Heart left ventricle (tissue), 16 donors: ENCODE measurements around the gene GOLGA6A. TPM values are rescaled to one million over a fixed set of nuclear protein-coding genes. Genes with fewer than 3 reads are reported as not detected.

Experiments
- ATAC-seq, 4 donors: fragments of 200-7000 bp; cut with Tn5 transposase; one replicate each; pipeline ENCODE4 v1.9.1; 2020 to 2022; ENCODE audit warnings: moderate library complexity in 4 of 4, mild to moderate bottlenecking in 3 of 4, moderate number of reproducible peaks in 1 of 4
- DNase-seq, 5 donors: peaks; one replicate each; pipeline ENCODE4 v3.0.0-alpha.2; 2020
- H3K27ac ChIP-seq, 12 donors: fragments of 200-600 bp; sonication (generic) in 4 of 12; one replicate each; pipeline versions ENCODE4 v1.5.0 to v1.8.0; 2016 to 2022; ENCODE audit warnings: mild to moderate bottlenecking in 2 of 12
- H3K27me3 ChIP-seq, 9 donors: fragments of 200-600 bp; sonication (generic) in 2 of 9; one replicate each; pipeline versions ENCODE4 v1.5.1 to v1.8.0; 2016 to 2022; ENCODE audit warnings: mild to moderate bottlenecking in 3 of 9
- H3K36me3 ChIP-seq, 9 donors: fragments of 200-600 bp; sonication (generic) in 2 of 9; one replicate each; pipeline versions ENCODE4 v1.5.0 to v1.8.0; 2018 to 2022; ENCODE audit warnings: mild to moderate bottlenecking in 2 of 9
- H3K4me1 ChIP-seq, 12 donors: fragments of 200-600 bp; sonication (generic) in 4 of 12; one replicate each; pipeline versions ENCODE4 v1.5.0 to v1.8.0; 2016 to 2022; ENCODE audit warnings: mild to moderate bottlenecking in 3 of 12
- H3K4me3 ChIP-seq, 12 donors: fragments of 200-600 bp; sonication (generic) in 4 of 12; one replicate each; pipeline versions ENCODE4 v1.5.0 to v1.8.0; 2017 to 2022; ENCODE audit warnings: mild to moderate bottlenecking in 9 of 12, moderate library complexity in 4 of 12
- H3K9me3 ChIP-seq, 12 donors: fragments of 200-600 bp; sonication (generic) in 4 of 12; one replicate each; pipeline versions ENCODE4 v1.5.0 to v1.8.0; 2016 to 2022; ENCODE audit warnings: mild to moderate bottlenecking in 1 of 12
- POLR2A ChIP-seq, 2 donors: fragments of 450-650 bp; IDR thresholded peaks; one replicate each; pipeline ENCODE4 v1.6.1; 2017; ENCODE audit warnings: antibody characterized with exemption in 2 of 2, mild to moderate bottlenecking in 2 of 2, moderate library complexity in 2 of 2
- WGBS, 4 donors: extraction: QIAGEN DNeasy Blood & Tissue Kit in 2 of 4; methylation state at CpG; one replicate each; pipeline versions ENCODE4 v1.1.5 to v1.1.7; 2013 to 2018; 5-methylcytosine and 5-hydroxymethylcytosine counted together
- intact Hi-C, 10 donors: fragments of 100-400 bp; cut with DNase I; formaldehyde crosslinking; loops; one replicate each; pipeline versions ENCODE4 v1.11.1 to v1.14.2; 2022
- polyA plus RNA-seq, 2 donors: library from polyadenylated mRNA; stranded (reverse); fragments of 200-250 nt; gene quantifications; one replicate each; pipeline ENCODE4 v1.2.3, GENCODE V29; 2013
- total RNA-seq, 9 donors: library from RNA; depleted of rRNA in 2 of 9; stranded (reverse); fragments of >200 nt in 2 of 9; fragmentation: NEBNext Ultra II Directional in 3 of 9; extraction: Animal tissue kit (Norgen Biotek cat#: 25700) in 3 of 9; gene quantifications; one replicate each; pipeline versions ENCODE4 v1.1.0 to v1.2.4, GENCODE V29; 2016 to 2023
- TF ChIP-seq, protein P1 (sequence below), 12 donors: fragments of 200-600 bp; sonication (generic) in 4 of 12; IDR thresholded peaks; one replicate each; pipeline versions ENCODE4 v1.5.0 to v1.8.0; 2018 to 2022; ENCODE audit warnings: antibody characterized with exemption in 12 of 12, mild to moderate bottlenecking in 5 of 12
- donor health status: ischemic (EF 13 %, LVEDD 7.1; RV severe dilation, severe dysfunction).
- donor health status: healthy with polysubstance abuse.
- donor health status: DM: no; HTN: yes; CAD: no.
- donor health status: DM: no; HTN: no; CAD: no.
- donor health status: ischemic (EF 25% LVEDD 6.9; RV normal size, moderate dysfunction).
- donor health status: ischemic (EF 25% LVEDD 5.7; RV mildly dilated, moderate dysfunction).
- donor health status: healthy.
- donor health status: DM: yes; HTN: yes; CAD: no.
- donor health status: ischemic (EF 35%, LVEDD 5.7; RV mildly dilated, moderate dysfunction).
- donor health status: nonischemic (EF 11% LVEDD 7.7; RV severe dilation, severe dysfunction).
- donor health status: DM: yes; HTN: yes; CAD: no.
- donor health status: PGD.
- donor health status: ischemic (EF 29% LVEDD 5.4; RV normal size, mild dysfunction).
- donor health status: nonischemic (EF 23%, LVEDD 6.1; RV moderate dilation, normal function).

The GOLGA6A gene
- total and polyA plus RNA-seq, 11 donors, result not detected

- ATAC-seq, result no peak
- intact Hi-C loops, result loop anchor here in 1 of 10 donors (10.0 kb wide), 1 partner anchor 57 kb away; no protein-coding TSS in a partner anchor
- Histone ChIP-seq H3K9me3 (no peaks in the 10 kb centered on the region), H3K36me3 (peaks cover 0 to 99% (median 75%) of the 10 kb centered on the region in 9 donors), H3K4me3 (no peak overlapping the region), H3K4me1 (peaks cover 0 to 34% (median 8%) of the 10 kb centered on the region in 12 donors), H3K27ac (no peak overlapping the region), H3K27me3 (no peaks in the 10 kb centered on the region)
- TF ChIP-seq POLR2A (IDR thresholded peaks at IDR 0.05), result no peak
- TF ChIP-seq, protein P1, sequence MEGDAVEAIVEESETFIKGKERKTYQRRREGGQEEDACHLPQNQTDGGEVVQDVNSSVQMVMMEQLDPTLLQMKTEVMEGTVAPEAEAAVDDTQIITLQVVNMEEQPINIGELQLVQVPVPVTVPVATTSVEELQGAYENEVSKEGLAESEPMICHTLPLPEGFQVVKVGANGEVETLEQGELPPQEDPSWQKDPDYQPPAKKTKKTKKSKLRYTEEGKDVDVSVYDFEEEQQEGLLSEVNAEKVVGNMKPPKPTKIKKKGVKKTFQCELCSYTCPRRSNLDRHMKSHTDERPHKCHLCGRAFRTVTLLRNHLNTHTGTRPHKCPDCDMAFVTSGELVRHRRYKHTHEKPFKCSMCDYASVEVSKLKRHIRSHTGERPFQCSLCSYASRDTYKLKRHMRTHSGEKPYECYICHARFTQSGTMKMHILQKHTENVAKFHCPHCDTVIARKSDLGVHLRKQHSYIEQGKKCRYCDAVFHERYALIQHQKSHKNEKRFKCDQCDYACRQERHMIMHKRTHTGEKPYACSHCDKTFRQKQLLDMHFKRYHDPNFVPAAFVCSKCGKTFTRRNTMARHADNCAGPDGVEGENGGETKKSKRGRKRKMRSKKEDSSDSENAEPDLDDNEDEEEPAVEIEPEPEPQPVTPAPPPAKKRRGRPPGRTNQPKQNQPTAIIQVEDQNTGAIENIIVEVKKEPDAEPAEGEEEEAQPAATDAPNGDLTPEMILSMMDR (IDR thresholded peaks at IDR 0.05), result no peak
- no peak for DNase-seq
- WGBS, 4 donors, result 96 to 98% (median 97%) methylated on average over 6 of the region's 6 CpGs
These were observed 50.3 kb downstream of the GOLGA6A start for GRCh38 chr15:74032046-74032445.

DNA sequence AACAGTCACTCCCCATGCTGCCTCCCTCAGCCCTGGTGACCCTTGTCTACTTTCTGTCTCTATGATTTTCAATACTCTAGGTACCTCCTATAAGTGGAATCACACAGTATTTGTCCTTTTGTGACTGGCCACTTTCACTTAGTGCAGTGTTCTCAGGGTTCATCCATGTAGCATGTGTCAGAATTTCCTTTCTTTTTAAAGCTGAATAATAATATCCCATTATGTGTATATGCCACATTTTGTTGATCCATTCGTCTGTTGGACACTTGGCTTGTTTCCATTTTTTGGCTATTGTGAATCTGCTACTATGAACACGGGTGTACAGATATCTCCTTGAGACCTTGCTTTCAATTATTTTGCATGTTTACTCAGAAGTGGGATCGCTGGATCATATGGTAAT is 53.7 kb downstream of the GOLGA6A start:
- Histone ChIP-seq H3K4me3 (no peak overlapping the region), H3K27ac (peak overlapping the region in 1 of 12 donors; percentile 61), H3K9me3 (no peaks in the 10 kb centered on the region), H3K4me1 (peaks cover 0 to 44% (median 17%) of the 10 kb centered on the region in 12 donors), H3K36me3 (peaks cover 0 to 99% (median 80%) of the 10 kb centered on the region in 9 donors), H3K27me3 (no peaks in the 10 kb centered on the region)
- ATAC-seq (no peak), DNase-seq (no peak)
- 50 to 70% (median 54%) methylated on average over 3 of the region's 3 CpGs for WGBS, 4 donors
- TF ChIP-seq POLR2A (IDR thresholded peaks at IDR 0.05), result no peak
- TF ChIP-seq, protein P1 (IDR thresholded peaks at IDR 0.05), result no peak
- intact Hi-C loops, result no loop called here

DNA sequence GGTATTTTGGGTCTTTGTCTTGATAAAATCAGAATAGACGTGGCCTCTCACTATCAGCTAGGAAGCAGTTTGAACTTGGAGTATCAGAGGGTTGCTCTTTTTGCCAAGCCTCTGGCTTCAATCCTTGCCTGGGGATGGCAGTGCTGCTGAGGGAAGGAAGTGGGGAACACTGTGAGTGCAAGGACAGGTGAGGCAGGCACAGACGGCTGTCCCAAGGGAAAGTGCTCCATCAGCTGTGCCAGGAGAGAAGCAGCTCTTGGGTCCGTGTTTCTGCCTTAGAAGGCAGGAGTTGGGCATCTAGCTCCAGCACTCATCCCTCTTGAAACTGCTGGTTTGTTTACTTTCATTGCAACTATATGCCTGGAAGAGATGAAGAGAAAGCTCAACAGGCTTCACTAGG is 54.7 kb downstream of the GOLGA6A start:
- 49 to 59% (median 58%) methylated on average over 3 of the region's 3 CpGs for WGBS, 4 donors
- peak overlapping the region in 2 of 12 donors; percentile 2 to 61 for H3K27ac ChIP-seq
- ATAC-seq (no peak), DNase-seq (no peak)
- no peak overlapping the region for H3K4me3 ChIP-seq
- peaks cover 0 to 46% (median 17%) of the 10 kb centered on the region in 12 donors for H3K4me1 ChIP-seq
- peaks cover 0 to 99% (median 80%) of the 10 kb centered on the region in 9 donors for H3K36me3 ChIP-seq
- intact Hi-C loops, result no loop called here
- no peaks in the 10 kb centered on the region for H3K27me3 ChIP-seq
- no peaks in the 10 kb centered on the region for H3K9me3 ChIP-seq
- TF ChIP-seq, protein P1 (IDR thresholded peaks at IDR 0.05), result no peak
- no peak for TF ChIP-seq POLR2A (IDR thresholded peaks at IDR 0.05)

DNA sequence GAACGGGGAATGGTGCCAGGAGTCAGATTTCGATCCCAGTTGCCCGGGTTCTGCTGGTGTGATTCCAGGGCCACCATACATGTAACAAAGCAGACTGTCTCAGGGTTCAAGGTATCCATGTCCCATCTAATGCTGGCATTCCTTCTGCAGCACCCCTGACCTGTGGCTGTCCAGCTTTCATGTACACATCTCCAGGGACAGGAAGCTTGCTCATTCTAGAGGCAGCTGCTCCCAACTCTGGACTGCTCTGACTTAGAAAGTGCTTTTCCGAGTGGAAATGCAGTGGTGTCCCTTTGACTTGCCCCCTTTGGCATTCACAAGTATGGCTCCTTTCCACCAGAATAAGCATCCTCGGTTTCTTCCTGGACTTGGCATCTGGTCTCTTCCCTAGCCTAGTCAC is 56.9 kb downstream of the GOLGA6A start:
- 52 to 72% (median 57%) methylated on average over 5 of the region's 5 CpGs for WGBS, 4 donors
- peaks cover 0 to 38% (median 13%) of the 10 kb centered on the region in 12 donors for H3K4me1 ChIP-seq
- H3K36me3 ChIP-seq, result peaks cover 0 to 97% (median 73%) of the 10 kb centered on the region in 9 donors
- no peak overlapping the region for H3K4me3 ChIP-seq
- H3K27ac ChIP-seq, result peak overlapping the region in 1 of 12 donors; percentile 10
- H3K9me3 ChIP-seq, result no peaks in the 10 kb centered on the region
- ATAC-seq (peak in 3 of 4 donors; percentile 30 to 53 (median 44)), DNase-seq (no peak)
- no peaks in the 10 kb centered on the region for H3K27me3 ChIP-seq
- TF ChIP-seq POLR2A (IDR thresholded peaks at IDR 0.05), result no peak
- TF ChIP-seq, protein P1 (IDR thresholded peaks at IDR 0.05), result no peak
- intact Hi-C loops, result no loop called here
